Measurements from ENCODE around the gene CCDC57. TPM values are rescaled to one million over a fixed set of nuclear protein-coding genes. Genes with fewer than 3 reads are reported as not detected.

The CCDC57 gene
- total RNA-seq, 1 donor from 2014 or later = 108 TPM

DNA sequence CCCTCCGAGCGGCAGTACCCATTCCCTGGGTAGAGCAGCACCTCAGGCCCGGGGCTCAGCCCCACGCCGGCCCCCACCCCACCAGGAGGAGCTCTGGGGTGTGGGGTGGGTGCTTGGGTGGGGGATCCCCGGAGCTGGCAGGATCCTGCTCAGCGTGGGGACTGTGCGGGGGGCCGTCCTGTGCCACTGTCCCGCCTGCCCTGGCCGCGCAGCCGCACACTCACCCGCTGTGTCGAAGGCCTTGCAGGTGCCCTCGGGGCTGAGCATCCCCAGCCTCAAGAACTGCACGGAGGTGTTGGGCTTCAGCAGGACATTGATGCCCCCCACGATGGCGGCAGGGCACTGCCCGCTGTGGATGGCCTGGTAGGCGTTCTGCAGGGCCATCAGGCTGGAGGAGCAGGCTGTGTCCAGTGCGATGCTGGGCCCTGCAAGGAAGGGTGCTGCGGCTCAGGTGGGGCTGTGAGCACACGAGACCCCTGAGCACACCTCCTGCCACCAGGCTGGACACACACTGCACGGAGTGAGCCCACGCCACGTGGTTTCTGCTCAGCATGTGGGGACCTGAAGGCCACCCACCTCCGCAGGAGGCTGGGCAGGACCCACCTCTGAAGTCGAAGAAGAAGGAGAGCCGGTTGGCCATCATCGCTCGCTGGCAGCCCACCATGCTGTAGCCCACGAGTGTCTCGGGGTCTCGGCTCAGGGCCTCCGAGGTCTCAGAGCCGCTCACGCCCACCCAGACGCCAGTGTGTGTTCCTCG is 119.5 kb downstream of the CCDC57 start:
- no peak for DNase-seq (ENCODE audit: low spot score)

DNA sequence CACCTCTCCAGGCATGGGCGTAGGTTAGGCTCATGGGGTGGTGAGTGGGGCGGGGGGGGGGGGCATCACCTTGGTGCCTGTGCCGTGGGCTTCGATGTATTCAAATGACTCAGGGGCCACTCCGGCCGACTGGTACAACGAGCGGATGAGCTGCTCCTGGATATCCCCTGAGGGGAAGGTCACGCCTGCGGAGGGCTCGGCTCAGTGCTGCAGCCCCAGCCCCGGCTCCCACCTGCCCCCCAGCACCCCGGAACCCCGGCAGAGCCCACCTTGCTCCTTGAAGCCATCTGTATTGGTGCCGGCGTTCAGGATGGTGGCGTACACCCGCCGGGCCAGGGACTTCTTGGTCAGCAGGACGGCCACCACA is 120.0 kb downstream of the CCDC57 start:
- no peak for DNase-seq (ENCODE audit: low spot score)

DNA sequence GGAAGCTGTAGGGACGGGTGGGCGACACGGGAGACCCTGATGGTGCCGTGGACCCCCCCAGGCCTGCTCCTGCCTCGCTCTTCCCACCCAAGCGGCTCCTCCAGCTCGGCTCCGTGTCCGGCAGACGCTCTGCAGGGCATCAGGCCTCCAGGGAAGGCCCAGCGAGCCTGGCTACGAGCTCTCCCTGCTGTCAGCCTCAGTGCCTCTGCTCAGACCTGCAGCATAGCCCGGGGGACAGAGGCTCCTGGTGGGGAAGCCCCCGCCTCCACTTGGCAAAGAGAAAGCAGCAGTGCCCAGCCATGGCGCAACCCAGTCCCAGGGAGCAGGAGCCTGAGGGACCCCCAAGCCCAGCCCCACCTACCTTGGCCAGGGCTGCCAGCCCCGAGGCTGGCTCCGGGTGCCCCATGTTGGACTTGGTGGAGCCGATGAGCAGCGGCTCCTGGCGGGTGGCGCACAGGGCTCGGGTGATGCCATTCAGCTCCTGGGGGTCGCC is 120.5 kb downstream of the CCDC57 start:
- no peak for DNase-seq (ENCODE audit: low spot score)

DNA sequence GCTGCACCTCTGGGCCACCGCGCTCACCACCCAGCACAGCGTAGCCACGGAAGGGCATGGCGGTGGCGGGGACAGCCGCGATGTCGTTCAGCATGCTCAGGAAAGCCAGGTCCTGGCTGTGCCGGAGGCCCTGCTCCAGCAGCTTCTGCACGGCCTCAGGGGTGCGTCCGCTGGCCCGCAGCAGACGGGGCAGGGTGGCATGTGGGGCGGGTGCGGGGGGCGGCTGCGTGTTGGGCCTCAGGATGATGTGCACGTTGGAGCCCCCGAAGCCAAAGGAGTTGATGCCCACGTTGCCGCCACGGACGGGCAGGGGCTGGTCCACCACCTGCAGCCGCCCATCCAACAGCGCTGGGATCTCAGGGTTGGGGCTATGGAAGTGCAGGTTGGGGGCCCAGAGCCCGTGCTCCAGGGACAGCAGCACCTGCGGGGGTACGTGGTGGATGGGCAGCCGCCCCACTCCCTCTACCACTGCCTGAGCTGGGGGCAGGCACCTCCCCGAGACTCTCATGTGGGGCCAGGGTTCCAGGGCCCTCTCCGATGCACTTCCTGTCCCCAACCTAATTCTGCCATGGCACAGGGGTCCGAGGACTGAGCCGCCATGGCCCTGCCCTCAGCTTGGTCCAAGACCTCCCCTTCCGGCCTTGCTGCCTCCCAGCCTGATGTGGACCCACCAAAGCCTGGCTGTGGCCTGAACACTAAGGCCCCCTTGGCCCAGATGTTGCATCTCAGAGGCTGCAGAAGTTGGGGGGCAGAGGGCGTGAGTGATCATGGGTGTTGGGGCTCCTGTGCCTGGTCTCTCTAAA is 121.2 kb downstream of the CCDC57 start:
- DNase-seq (ENCODE audit: low spot score) = no peak

DNA sequence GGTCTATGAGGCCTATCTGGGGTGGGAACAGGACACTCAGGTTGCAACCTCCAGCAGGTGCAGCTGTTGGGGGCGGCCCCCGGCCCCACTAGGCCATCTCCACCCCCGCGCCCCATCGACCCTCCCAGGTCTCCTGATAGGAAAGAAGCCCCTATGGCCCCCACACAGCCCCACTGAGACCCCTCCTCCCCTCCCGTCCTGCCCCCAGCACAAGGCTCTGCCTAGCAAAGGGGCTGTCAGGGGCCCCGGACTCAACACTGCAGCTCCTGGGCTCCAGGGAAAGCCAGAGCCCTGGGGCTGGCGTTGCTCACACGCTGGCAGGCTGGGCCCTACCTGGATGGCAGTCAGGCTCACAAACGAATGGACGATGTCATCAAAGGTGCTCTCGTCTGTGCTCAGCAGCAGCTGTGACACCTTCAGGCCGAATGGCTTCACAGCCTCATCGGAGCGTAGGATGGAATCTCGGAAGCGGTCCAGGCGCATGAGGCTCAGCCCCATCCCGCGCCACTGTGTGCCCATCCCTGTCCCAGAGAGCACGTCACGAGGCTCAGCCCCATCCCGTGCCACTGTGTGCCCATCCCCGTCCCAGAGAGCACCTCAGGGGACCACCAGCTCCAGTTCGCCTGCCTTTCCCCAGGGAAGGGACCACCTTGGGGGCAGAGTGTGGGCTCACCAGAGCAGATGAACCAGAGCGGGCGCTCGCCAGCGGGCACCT is 121.9 kb downstream of the CCDC57 start:
- DNase-seq (ENCODE audit: low spot score) = no peak

DNA sequence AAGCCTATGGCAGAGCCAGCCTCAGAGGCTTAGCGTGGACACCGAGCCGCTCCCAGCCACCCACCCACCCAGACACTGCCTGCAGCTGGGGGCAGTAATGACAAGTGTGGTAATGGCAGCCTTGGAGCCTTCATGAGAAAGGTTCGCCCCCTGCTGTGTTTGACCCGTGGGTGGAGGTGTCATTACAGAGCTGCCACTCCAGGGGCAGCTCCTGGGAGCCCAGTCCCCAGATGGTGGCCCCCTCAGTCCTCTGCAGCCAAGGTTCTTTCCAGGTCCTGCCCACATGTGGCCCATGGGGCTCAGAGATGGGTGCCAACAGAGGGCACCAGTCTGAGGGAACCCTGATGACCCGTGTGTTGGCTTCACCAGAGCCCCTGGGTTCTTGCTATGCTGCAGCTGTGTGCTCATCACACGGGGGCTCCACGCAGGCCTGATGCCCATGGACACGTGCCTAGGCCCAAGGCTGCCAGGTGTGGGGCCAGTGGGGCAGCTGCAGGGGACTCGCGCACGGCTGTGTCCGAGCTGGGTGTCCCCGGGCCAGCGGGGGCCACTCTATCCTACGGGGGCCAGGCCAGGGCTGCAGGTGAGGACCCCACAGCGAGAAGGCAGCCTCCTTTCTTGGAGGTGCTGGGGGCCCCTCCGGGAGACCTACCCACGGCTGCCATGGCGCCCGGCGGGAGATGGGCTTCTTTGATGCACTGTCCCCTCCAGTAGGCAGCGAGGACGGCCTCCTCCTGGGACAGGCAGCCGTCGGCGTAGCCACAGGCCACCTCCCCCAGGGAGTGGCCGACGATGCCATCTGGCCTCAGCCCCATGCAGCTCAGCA is 122.7 kb downstream of the CCDC57 start:
- DNase-seq (ENCODE audit: low spot score) = no peak

DNA sequence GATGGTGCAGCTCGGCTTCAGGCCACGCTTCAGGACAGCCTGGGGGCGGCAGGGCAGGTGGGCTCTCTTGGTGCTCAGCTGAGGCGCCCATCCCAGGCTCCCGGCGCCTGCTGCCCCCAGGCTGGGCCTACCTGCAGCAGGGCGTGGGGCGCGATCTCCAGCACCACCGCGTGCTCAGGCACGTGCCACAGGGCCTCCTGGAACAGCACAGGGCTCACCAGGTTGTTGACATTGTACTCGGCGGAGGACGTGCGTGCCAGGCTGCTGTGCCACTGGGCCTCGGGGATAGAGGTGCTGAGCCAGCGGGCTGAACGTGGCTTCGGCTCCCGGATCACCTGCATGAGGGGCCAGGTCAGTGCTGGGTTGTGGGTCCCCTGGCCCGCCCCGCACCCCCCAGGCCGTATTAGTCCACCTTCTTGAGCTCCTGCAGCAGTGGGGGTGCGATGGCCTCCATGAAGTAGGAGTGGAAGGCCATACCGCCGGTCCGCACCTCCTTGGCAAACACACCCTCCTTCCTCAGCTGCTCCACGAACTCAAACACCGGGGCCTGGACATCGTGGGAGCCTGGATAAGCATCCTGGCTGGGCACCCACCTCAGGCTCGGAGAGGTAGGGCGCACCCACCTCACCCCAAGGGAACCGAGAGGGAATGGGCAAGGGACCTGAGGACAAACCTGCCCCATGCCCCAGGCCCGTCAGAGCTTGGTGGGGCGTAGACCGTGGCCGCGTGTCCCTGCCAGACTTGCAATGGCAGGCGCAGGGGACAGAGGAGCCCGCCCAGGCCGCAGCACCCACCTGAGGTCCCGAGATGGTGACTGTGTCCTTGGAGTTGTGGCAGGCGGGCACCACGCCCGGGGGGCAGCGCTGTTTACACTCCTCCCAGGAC is 123.6 kb downstream of the CCDC57 start:
- no peak for DNase-seq (ENCODE audit: low spot score)

DNA sequence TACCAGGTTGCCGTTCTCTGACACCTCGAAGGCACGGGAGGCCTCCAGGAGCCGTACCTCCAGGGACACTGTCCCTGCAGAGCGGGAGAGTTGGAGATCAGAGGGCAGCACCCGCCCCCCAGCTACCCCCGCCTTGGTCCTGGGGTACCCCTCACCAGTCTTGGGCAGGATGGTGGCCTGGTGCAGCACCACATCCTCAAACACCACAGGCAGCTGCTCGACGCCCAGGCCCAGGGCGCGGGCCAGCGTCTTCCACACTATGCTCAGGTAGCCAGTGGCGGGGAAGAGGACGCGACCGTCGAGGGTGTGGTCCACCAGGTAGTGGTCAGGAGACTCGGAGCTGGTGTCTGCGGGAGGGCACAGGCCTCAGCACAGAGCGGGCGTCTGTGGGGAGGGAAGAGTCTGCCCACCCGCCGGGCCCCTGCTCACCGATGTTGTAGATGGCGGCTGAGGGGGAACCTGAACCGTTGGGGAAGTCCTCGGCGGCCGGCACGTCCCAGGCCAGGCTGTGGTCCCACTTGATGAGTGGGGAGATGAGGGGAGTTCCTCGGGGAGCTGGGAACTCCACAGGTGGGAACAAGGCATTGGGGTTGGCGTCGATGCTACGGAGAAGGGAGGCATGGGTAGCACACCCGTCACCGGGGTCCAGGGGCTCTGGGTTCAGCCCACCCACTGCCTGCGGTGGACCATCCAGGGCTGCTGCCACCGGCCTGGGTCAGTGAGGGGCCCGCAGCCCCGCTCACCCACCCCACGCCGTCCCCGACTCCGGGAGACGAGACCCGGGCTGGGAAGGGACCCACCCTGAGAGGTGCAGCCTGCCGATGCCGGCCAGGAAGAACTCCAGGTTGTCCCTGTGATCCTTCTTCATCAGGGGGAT is 124.4 kb downstream of the CCDC57 start:
- no peak for DNase-seq (ENCODE audit: low spot score)

DNA sequence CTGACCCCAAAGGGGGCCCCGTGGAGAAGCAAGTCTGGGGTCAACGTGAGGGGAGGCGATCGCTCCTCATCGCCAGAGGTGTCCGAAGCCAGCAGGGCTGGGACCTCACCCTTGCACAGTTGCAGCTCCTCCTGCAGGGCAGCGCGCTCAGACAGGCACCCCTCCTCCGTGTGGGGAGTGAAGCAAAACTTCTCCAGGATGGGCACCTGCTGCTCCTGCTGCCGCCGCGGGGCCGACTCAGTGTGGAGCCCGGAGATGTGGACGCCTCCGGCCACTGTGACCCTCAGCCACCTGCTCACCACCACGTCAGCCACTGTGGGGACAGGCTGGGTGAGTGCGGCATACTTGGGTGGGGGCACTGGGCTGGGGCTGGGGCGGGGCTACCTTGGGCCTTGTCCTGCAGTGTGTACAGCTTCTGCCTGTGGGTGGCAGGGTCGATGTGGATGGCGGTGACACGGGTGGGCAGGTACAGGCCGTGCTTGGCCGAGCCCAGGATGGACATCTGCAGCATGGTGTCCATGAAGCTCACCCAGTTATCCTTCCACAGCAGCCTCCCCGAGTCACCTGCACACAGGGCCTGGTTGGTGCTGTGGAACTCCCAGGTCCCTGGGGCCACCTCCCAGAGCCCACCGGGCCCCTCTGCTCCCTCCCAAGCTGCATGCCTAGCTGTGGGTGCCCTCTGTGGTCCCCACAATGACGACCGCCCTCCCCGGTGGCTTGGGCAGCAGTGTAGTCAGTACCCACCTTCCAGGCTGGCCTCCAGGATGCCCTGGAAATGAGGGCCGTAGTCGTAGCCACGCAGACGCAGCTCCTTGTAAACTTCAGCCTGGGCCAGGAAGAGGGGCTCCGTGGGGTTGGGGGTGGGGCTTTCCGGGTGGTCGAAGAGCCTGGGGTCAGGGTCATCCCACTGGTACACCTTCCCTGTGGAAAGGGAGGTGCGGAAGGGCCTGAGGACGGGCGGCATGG is 125.4 kb downstream of the CCDC57 start:
- no peak for DNase-seq (ENCODE audit: low spot score)

DNA sequence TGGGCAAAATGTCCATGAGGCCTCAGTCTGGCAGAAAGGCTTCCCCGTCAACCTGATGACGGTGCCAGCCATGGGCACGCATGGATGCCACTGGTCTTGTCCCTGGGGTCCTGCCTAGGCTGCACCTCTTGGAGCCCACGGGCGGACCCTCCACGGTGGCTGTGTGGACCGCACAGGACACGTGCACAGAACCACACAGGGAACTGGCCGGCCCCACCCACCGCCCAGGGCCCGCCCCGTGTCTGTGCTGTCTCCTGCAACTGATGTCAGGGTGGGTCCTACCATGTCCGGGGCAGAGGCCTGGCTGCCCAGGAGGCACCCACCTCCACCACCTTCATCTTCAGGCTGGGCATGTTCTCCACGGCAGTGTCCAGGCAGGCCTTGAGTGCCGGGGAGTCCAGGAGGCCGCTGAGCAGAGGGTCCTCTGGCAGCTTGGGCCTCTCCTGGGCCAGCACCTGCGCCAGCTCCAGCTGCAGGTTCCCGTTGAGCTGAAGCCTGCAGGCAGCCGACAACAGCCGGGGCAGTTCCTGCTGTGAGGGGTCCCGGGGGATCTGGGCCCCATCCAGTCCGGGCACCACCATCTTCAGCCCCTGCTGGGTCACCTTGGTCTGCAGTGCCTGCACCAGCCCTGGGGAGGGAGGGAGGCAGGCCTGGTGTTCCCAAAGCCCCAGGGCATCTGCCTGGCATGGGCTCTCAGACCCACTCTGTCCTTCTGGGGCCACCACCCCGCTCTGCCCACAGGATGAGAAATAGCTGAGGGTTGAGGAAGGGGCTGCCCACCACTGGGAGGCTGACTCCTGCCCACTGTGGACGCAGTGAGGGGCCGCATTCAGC is 126.5 kb downstream of the CCDC57 start:
- no peak for DNase-seq (ENCODE audit: low spot score)

DNA sequence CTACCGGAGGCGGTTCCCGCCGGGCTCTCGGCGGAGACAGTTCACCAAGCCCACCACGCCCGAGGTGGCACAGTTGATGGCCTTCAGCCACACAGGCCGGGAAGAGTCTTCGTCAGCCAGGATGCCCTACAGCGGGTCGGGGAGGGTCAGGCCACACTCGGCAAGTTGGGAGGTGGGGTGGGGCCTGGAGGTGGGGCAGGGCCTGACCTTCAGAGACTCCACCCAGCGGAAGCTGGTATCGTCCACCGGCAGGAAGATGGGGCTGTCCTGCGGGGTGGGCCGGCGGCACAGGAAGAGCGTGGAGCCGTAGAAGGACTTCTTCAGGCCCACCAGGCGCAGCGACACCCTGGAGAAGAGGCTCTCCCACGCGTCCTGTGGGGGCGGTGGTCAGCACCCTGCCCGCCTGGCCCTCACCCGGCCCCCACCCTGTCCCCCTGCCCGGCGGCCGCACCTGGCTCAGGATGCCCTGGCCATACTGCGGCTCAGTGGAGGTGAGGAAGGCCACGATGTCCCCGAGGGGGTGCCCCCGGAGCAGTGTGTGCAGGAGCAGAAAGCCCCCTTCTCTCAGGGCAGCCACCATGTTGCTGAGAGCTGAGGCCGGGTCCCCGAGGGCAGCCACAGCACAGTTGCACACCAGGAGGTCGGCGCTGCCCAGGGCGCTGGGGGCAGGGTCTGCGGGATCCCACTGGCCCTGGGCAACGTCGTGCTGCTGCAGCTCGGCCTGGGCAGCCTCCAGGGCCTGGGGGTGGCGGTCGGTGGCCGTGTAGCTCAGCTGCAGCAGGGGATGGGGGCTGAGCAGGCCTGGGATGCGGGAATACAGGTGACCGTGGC is 127.4 kb downstream of the CCDC57 start:
- no peak for DNase-seq (ENCODE audit: low spot score)

DNA sequence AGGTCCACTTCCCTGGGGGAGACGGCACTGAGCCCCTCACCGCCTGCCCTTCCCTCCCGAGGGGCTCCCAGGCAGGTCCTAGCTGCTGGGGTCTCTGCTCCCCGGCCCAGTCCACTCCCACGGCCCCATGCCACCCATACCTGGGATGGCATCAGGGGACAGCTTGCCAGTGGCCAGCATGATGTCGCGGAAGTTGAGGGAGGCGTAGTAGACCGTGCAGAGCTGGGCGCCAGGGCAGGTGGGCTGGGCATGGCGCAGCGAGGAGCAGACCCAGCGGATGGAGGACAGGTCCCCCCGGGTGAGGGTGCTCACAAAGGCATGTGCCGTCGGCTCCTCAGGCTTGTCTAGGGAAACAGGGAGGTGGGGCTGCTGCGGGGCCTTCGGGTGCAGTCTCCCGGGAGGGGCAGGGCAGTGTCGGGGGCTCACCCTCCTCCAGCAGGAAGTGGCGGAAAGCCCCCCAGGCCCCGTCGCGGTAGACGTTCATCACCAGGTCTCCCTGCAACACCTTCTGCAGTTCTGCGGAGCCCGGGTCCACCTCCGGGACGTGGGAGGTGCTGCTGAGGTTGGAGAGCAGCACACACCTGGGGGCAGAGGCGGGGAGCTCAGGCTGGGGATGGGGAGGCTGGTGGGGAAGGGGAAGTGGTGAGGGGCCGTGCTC is 128.1 kb downstream of the CCDC57 start:
- no peak for DNase-seq (ENCODE audit: low spot score)

DNA sequence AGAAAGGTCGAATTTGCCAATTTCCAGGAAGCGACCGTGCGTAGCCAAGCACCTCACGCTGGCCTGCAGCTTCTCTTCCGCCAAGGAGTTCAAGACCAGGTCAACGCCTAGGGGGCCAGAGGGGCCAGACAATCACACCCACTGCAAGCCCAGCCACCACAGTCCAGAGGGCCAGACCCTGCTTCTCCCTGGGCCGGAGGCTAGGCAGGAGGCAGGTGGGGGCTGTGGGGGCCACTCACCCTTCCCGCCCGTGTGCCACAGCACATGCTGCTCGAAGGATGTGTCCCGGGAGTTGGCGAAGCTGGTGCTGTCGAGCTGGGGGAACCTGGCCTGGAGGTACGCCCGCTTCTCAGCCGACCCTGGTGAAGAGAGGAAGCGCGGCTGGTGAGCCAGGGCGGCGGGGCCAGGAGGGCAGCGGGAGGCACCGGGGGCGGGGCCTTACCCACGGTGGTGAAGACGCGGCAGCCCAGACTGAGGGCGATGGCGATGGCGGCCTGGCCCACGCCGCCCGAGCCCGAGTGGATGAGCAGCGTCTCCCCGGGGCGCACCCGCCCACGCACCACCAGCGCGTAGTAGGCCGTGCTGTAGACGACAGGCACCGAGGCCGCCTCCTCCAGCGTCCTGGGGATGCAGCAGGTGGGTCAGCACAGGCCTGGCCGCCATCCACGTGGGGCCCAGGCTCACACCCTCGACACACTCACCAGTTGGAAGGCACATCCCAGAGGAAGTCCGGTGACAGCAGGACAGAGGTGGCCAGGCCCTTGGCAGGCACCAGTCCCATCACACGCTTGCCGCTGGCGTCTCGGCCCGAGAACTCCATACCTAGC is 128.9 kb downstream of the CCDC57 start:
- DNase-seq (ENCODE audit: low spot score) = no peak

DNA sequence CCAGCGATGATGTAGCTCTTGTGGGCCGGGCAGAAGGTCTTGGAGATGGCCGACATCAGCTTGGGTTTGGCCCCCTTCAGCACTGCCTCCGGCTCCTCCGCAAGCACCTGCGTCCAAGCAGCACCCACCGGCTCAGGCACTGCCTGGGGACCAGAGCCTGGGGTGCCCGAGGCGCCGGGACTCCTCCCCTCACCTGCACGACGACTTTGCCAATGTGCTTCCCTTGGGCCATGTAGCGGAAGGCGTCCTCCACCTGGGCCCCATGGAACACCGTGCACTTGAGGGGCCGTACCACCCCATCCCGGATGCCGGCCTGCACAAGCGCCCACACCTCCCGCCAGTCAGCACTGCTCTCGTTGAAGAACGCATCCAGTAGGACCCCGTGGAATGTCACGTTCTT is 129.6 kb downstream of the CCDC57 start:
- no peak for DNase-seq (ENCODE audit: low spot score)

DNA sequence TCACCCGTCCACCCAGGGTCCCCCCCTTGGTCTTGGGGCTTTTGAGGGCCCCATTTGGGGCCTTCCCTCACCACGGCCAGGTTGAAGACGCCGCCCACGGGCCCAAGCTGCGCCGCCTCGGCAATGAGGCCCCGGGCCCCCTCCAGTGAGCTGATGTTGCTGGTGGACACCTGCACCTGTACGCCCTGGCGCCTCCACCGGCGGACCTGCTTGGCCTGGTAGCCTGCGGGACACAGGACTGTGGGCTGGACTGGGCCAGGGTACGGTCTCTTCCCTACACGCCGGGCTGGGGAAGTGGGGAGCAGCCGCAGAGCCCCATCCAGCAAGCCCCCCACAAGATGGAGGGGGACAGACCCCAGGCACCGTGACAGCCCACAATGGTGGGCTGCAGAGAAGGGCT is 130.2 kb downstream of the CCDC57 start:
- no peak for DNase-seq (ENCODE audit: low spot score)
